ENCODE data around the gene OBSCN.

DNA sequence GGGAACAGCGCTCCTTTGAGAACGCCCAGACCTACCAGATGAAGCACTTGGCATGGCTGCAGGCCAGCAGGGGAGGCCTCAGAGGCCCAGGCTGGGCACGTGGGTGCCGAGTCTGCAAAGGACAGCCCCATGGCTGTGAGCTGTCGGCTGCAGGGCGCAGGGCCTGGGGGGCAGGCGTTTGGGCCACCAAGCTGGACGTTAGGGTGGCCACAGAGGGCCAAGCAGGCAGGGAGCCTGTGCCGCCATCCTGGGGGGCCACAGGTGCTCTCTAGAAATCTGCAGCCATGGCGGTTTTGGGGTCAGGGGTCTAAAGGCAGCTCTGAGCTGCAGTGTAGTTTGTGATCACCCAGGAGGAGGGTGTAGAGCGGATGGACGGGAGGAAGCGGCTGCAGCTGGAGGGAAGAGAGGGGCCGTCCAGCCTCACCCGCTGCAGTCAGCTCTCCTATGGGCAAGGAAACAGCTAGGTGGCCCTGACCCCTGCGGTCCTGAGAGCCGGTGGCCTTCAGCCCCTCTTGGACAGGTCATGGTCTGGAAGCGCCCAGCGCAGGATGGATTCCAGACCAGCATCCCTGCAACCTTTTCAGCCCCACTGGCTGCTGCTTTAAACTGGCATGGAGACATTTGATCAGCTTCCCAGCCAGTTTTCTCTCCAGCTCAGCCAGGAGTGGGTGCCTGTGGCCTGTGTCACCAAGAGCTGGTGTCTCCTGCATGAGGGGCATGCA is 31.2 kb upstream of the OBSCN start:
- no peak for TF ChIP-seq EZH2 (IDR thresholded peaks at IDR 0.05; ENCODE audit: insufficient read depth, low read length)
- TF ChIP-seq, protein P1, sequence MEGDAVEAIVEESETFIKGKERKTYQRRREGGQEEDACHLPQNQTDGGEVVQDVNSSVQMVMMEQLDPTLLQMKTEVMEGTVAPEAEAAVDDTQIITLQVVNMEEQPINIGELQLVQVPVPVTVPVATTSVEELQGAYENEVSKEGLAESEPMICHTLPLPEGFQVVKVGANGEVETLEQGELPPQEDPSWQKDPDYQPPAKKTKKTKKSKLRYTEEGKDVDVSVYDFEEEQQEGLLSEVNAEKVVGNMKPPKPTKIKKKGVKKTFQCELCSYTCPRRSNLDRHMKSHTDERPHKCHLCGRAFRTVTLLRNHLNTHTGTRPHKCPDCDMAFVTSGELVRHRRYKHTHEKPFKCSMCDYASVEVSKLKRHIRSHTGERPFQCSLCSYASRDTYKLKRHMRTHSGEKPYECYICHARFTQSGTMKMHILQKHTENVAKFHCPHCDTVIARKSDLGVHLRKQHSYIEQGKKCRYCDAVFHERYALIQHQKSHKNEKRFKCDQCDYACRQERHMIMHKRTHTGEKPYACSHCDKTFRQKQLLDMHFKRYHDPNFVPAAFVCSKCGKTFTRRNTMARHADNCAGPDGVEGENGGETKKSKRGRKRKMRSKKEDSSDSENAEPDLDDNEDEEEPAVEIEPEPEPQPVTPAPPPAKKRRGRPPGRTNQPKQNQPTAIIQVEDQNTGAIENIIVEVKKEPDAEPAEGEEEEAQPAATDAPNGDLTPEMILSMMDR (IDR thresholded peaks at IDR 0.05; ENCODE audit: insufficient read depth, low read depth, low read length): no peak
